GM21619 (cell line): ENCODE data around the gene LRRN3.

Experiments used
- ATAC-seq: cut with Tn5 transposase; IDR thresholded peaks from one replicate; pipeline ENCODE4 v1.9.1; 2021; ENCODE audit not compliant: unreplicated experiment

The LRRN3 gene

DNA sequence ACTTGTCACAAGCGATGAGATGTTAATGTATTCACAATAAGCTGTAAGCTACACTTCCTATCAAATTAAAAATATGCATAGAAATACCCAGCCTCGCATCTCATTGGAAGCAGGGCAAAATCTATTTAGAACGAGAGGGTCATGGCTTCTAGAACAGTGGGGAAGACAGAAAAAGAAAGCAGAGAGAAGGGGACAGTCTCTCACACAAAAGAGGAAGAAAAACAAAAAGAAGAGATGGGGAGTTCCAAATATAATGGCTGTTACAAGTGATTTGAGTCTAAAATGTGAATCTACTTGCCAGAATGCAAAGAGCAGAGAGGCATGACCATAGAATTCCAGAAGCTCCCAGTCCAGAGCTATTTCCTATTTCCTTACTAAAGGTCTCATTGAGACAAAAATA, 13.8 kb downstream of the LRRN3 start:
- ATAC-seq = peak; percentile 41

- no peak for ATAC-seq
Observed at GRCh38 chr7:111105269-111105668, 14.3 kb downstream of the LRRN3 start.

- ATAC-seq = no peak
Observed at GRCh38 chr7:111107579-111107978, 16.7 kb downstream of the LRRN3 start.

GRCh38 chr7:111108000-111108399, 17.1 kb downstream of the LRRN3 start:
- no peak for ATAC-seq

- ATAC-seq = no peak
Observed at GRCh38 chr7:111108496-111108895, 17.6 kb downstream of the LRRN3 start.

- ATAC-seq = no peak
Observed at GRCh38 chr7:111112439-111112838, 21.5 kb downstream of the LRRN3 start.

DNA sequence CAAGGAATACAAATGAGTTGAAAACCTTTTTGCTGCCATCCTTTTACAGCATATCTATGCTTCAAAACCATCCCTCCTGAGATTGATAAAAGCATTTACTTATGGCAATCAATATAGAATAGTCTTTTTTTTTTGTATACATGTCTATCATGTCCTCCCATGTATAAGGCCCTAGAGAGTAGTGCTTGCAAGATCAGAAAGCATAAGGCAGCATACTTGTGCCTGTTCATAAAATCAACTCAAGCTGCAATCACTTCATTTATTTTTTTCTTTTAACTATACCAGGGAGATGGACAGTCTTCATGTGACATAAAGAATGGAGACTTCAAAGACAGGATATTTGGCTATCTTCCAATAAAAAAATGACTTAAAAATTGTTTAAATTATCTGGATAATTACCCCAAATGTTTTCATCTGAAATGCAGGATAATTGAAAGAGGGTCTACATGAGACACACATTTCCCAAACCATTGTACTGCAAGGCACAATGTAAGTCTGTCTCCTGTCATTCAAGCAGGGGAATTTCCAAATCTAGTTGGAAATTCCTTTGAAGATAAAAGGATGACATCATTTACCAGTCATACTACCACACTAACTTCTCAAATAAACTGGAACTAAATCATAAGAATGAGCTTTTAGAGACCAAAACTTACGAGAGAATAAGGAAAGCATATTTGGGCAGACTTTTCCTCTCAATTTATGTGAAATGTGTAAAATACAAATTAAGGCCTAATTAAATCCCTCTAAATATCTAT, 22.5 kb downstream of the LRRN3 start:
- ATAC-seq = no peak

GRCh38 chr7:111115966-111116365, 25.0 kb downstream of the LRRN3 start:
- ATAC-seq = no peak

- no peak for ATAC-seq
Observed at GRCh38 chr7:111126987-111127386, 36.1 kb downstream of the LRRN3 start.

GRCh38 chr7:111129435-111129834, 38.5 kb downstream of the LRRN3 start:
- ATAC-seq = no peak

GRCh38 chr7:111132833-111133232, 41.9 kb downstream of the LRRN3 start:
- ATAC-seq = no peak

- peak; percentile 77 for ATAC-seq
Observed at GRCh38 chr7:111137296-111138192, 46.6 kb downstream of the LRRN3 start.

DNA sequence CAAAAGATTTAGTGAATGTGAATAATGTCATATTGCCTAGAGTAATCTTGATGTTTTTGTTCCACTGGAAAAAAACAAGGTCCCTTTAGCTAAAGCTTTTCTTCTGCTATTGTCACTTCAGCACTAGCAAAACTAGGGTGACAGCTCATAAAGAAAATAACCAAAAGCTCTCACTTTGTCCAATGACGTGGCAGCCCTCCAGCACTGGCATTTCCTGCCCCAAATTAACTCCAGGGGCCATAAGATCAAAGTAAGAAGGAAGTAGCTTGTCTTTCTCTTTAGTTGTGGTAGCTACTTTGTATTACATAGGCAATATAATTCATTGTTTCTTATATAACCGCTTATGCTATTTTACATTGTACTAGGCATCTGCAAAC, 47.3 kb downstream of the LRRN3 start:
- ATAC-seq = peak; percentile 95

GRCh38 chr7:111138586-111138985, 47.7 kb downstream of the LRRN3 start:
- ATAC-seq = no peak

DNA sequence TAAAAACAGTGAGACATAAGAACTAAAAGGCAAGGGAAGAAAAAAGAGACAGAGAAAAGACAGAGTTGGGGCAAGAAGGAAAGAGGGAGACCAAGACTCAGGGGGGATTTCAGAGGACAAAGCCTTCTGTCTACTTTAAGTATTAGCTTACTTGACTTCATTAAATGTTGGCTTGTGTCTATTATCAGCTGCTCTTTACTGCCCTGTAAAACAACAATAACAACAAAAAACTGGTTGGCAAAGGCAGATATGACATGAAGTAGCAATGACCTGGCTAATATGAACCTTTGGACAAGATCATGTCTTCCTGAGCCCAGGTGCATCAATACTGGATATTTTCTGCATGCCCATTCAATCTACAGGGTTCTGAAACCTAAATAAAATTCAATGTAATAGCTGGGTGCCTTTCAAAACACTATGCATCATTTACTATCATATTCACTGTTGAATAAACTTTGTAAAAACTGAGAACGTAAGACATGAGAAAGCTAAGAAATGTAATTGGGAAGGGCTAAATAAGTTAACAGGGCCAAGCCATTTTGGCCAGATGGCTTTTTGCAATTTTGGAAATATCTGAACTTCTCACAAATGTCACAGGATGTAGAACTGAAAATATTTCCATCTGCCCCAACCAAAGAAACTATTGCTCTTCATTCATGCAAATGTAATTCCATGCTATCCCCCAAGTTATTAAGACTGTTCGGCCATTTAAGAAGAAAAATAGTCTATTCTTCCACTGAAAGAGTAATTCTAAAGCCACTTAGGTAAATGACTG, 49.4 kb downstream of the LRRN3 start:
- no peak for ATAC-seq

DNA sequence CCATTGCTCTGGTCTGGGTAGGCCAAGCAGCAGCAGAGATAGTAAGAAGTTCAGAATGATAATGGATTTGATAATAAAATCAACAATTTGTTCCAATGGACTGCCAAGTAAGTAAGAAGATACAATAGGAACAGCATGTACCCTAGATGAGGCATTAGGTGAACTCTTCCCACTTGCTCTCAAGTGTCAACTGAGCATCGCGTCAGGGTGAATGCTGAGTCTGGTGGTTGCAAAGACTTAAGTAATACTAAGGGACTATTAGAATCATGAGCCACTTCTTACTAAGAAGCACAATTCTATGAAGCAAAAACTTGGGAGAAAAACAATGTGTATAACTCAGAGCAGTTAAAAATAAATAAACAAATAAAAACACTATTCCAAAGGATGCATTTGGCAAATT, 54.5 kb downstream of the LRRN3 start:
- ATAC-seq = no peak

DNA sequence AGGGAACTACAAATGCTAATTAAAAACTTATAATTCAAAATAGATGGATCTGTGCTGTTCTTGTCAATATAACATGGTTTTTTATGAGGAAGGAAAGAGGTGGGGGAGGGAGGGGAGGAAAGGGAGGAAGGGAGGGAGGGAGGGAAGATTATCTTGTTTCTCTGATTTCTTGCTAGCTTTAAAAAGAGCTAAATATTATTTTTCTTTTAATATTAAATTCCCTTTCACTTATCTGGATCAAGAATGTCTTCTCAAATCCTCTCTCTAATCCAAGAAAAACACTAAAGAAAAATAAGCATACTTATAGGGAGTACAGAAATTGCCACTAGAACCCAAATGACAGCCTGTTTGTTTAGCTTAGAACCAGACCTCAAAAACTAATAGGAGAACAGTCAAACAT, 55.2 kb downstream of the LRRN3 start:
- ATAC-seq = no peak

DNA sequence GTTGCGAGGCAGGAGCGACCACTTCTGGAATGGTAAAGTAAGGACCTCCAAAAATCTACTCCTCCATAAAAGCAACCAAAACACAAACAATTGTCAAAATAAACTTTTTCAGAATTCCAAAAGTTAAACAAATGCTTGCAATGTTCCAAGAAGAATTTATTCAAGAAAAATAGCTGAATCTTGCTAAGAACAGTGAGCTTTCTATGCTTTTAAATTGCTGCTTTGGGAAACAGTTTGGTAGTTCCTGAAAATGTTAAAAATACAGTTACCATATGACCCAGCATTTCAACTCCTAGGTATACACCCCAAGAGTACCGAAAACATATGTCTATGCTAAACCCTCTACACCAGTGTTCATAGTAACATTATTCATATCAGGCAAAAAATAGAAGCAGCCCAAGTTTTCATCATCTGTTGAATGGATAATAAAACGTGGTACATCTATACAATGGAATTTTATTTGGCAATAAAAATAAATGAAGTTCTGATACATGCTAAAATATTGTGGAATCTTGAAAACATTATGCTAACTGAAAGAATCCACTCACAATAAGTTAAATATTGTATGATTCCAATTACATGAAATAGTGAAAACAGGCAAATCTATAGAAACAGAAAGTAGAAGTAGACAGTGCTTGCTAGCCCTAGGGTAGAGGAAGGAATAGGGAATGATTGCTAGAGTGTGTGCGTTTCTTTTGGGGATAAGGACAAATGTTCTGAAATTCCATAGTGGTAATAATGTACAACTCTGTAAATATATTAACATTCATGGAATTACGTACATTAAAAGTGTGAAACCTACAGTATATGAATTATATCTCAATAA, 57.0 kb downstream of the LRRN3 start:
- no peak for ATAC-seq

GRCh38 chr7:111150709-111151108, 59.8 kb downstream of the LRRN3 start:
- no peak for ATAC-seq

DNA sequence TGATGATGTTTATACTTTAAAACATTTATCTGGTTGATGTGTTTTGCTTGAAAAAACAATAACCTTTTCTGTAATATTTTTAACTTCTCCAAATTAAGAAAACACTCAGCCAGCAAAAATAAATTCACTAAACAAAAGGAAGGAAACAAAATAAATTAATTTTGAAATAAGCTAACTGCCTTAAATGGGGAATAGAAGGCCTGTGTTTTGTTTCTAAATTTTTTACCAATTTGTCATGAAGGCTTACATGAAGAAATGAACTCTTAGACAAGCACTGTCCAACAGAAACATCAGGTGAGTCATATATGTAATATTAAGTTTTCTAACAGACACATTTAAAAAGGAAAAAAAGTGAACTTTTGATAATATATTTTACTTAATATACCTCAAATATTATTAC, 68.5 kb downstream of the LRRN3 start:
- no peak for ATAC-seq

DNA sequence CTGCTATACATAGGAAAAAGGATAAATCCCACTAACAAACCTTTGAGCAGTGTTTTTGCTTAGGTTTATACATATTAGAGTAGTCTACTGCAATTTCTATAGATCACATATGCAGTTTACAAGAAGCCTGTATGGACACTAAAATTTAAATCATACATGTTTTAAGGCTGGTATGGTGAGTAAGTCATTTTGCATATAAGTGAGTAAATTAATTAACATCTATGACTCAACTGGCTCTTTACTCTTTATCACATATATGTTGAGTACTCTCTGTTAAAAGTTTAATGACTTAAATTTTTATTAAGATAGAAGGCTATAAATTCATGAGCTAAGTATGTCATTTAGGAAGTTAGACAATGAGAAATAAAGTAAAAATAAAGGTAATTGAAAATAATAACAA, 69.4 kb downstream of the LRRN3 start:
- ATAC-seq = no peak
